Liver (tissue), 9 donors: ENCODE data around the gene GCNT4. TPM values are rescaled to one million over a fixed set of nuclear protein-coding genes. Genes with fewer than 3 reads are reported as not detected.

Source experiments
- DNase-seq: peaks from one replicate; pipeline ENCODE4 v3.0.0-alpha.2; 2017; ENCODE audit warnings: low spot score
- H3K27ac ChIP-seq, 2 donors: one replicate each; pipeline ENCODE4 v1.7.0; 2013; ENCODE audit warnings: inconsistent platforms in 2 of 2, low read length in 2 of 2, control low read depth in 1 of 2, low read depth in 1 of 2, mild to moderate bottlenecking in 1 of 2
- H3K27me3 ChIP-seq, 4 donors: one replicate each; pipeline versions ENCODE4 v1.6.1 to v1.7.0; 2013; ENCODE audit warnings: low read length in 3 of 4, inconsistent platforms in 1 of 4, mild to moderate bottlenecking in 1 of 4, moderate library complexity in 1 of 4; ENCODE audit not compliant: control insufficient read depth in 4 of 4, insufficient read depth in 4 of 4
- H3K36me3 ChIP-seq, 4 donors: one replicate each; pipeline versions ENCODE4 v1.6.1 to v1.7.0; 2013; ENCODE audit warnings: low read length in 3 of 4, mild to moderate bottlenecking in 3 of 4, low read depth in 1 of 4, moderate library complexity in 1 of 4; ENCODE audit not compliant: control insufficient read depth in 4 of 4, insufficient read depth in 3 of 4
- H3K4me1 ChIP-seq, 4 donors: one replicate each; pipeline versions ENCODE4 v1.6.1 to v1.7.0; 2013; ENCODE audit warnings: low read length in 3 of 4, mild to moderate bottlenecking in 3 of 4, moderate library complexity in 1 of 4; ENCODE audit not compliant: control insufficient read depth in 4 of 4, insufficient read depth in 4 of 4
- H3K4me3 ChIP-seq, 3 donors: one replicate each; pipeline versions ENCODE4 v1.6.1 to v1.7.0; 2013; ENCODE audit warnings: low read length in 3 of 3, control low read depth in 1 of 3, low read depth in 1 of 3, mild to moderate bottlenecking in 1 of 3
- H3K9ac ChIP-seq, 2 donors: one replicate each; pipeline ENCODE4 v1.7.0; 2013; ENCODE audit warnings: low read length in 2 of 2, mild to moderate bottlenecking in 2 of 2, moderate library complexity in 2 of 2, control low read depth in 1 of 2, low read depth in 1 of 2
- H3K9me3 ChIP-seq, 4 donors: one replicate each; pipeline versions ENCODE4 v1.6.1 to v1.7.0; 2013; ENCODE audit warnings: low read length in 3 of 4; ENCODE audit not compliant: control insufficient read depth in 4 of 4
- FOXA1 ChIP-seq: IDR thresholded peaks from 2 replicates; pipeline ENCODE4 v1.6.1; 2016; ENCODE audit warnings: antibody characterized with exemption
- FOXA2 ChIP-seq: IDR thresholded peaks from 2 replicates; pipeline ENCODE4 v1.6.1; 2016; ENCODE audit warnings: antibody characterized with exemption
- GABPA ChIP-seq, 2 donors: IDR thresholded peaks in 1 of 2; conservative IDR thresholded peaks in 1 of 2; 2 replicates each; pipeline ENCODE4 v1.6.1; 2016; ENCODE audit warnings: antibody characterized with exemption in 2 of 2, mild to moderate bottlenecking in 1 of 2, moderate library complexity in 1 of 2
- HNF4A ChIP-seq, 2 donors: conservative IDR thresholded peaks; 2 replicates each; pipeline ENCODE4 v1.6.1; 2016; ENCODE audit warnings: antibody characterized with exemption in 2 of 2, mild to moderate bottlenecking in 2 of 2
- HNF4G ChIP-seq: IDR thresholded peaks from 2 replicates; pipeline ENCODE4 v1.6.1; 2016; ENCODE audit warnings: antibody characterized with exemption
- JUND ChIP-seq, 2 donors: IDR thresholded peaks; 2 replicates each; pipeline ENCODE4 v1.6.1; 2016; ENCODE audit warnings: antibody characterized with exemption in 2 of 2
- NR2F2 ChIP-seq: IDR thresholded peaks from 2 replicates; pipeline ENCODE4 v1.6.1; 2016; ENCODE audit warnings: antibody characterized with exemption
- RAD21 ChIP-seq, 2 donors: IDR thresholded peaks; 2 replicates each; pipeline ENCODE4 v1.6.1; 2016; ENCODE audit warnings: antibody characterized with exemption in 2 of 2, mild to moderate bottlenecking in 2 of 2
- RXRA ChIP-seq, 2 donors: IDR thresholded peaks; 2 replicates each; pipeline ENCODE4 v1.6.1; 2017 to 2018; ENCODE audit warnings: antibody characterized with exemption in 2 of 2, mild to moderate bottlenecking in 1 of 2
- SP1 ChIP-seq: IDR thresholded peaks from 2 replicates; pipeline ENCODE4 v1.6.1; 2018; ENCODE audit warnings: antibody characterized with exemption, mild to moderate bottlenecking
- TAF1 ChIP-seq: conservative IDR thresholded peaks from 2 replicates; pipeline ENCODE4 v1.6.1; 2016; ENCODE audit warnings: antibody characterized with exemption, mild to moderate bottlenecking
- YY1 ChIP-seq: IDR thresholded peaks from 2 replicates; pipeline ENCODE4 v1.6.1; 2016; ENCODE audit warnings: antibody characterized with exemption, mild to moderate bottlenecking
- WGBS: extraction: QIAGEN DNeasy Blood & Tissue Kit; methylation state at CpG from one replicate; pipeline ENCODE4 v1.1.7; 2013; 5-methylcytosine and 5-hydroxymethylcytosine counted together
- polyA plus RNA-seq, 2 donors: library from polyadenylated mRNA; stranded (reverse) in 1 of 2; unstranded in 1 of 2; fragments of 200-250 nt in 1 of 2; fragments of >200 nt in 1 of 2; fragmentation: Nextera tagmentation in 1 of 2; extraction: Ambion mirVana in 1 of 2; gene quantifications; one replicate each; pipeline versions ENCODE4 v1.2.1 to v1.2.3, GENCODE V29; 2013 to 2015
- total RNA-seq, 2 donors: library from RNA; depleted of rRNA; stranded (reverse); fragments of >200 nt; gene quantifications; one replicate each; pipeline ENCODE4 v1.2.3, GENCODE V29; 2014
- TF ChIP-seq, protein P1 (sequence below): IDR thresholded peaks from 2 replicates; pipeline ENCODE4 v1.6.1; 2016; ENCODE audit warnings: antibody characterized with exemption
- TF ChIP-seq, protein P2 (sequence below): IDR thresholded peaks from 2 replicates; pipeline ENCODE4 v1.6.1; 2016; ENCODE audit warnings: antibody characterized with exemption, mild to moderate bottlenecking
- TF ChIP-seq, protein P3 (sequence below): IDR thresholded peaks from 2 replicates; pipeline ENCODE4 v1.6.1; 2016; ENCODE audit warnings: antibody characterized with exemption
- TF ChIP-seq, protein P4 (sequence below): fragments of 150-350 bp; IDR thresholded peaks from 2 replicates; pipeline ENCODE4 v1.5.1; 2017; ENCODE audit warnings: improper control_type of control experiment, low read depth, low read length; ENCODE audit not compliant: missing input control
- donor health status: healthy.
- donor health status: healthy.
- donor health status: healthy.
- donor health status: healthy.
- donor health status: healthy.

The GCNT4 gene
- total and polyA plus RNA-seq, 4 donors: 0.25 to 1.3 (median 0.39) TPM

DNA sequence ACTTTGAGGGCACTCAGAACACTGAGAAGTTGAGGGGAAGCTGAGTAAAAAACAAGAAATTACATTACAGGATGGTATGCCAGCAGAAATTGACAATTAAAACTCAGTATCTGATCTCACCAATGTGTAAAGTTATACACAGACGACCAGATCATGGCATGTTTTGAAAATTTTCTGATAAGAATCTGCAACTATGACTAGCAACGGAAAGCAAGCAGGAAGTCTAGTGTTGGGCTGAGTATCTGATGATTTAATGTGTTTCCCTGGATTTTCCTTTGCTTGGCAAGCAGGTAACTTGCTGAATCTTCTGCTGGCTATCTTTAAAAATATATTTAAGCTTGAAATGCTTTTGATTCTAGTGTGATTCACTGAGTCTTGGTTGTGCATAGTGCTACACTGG lies 5.2 kb upstream of the GCNT4 start:
- WGBS: 65% methylated on average over 2 of the region's 2 CpGs
- no peak overlapping the region for H3K27ac ChIP-seq
- TF ChIP-seq, protein P1, sequence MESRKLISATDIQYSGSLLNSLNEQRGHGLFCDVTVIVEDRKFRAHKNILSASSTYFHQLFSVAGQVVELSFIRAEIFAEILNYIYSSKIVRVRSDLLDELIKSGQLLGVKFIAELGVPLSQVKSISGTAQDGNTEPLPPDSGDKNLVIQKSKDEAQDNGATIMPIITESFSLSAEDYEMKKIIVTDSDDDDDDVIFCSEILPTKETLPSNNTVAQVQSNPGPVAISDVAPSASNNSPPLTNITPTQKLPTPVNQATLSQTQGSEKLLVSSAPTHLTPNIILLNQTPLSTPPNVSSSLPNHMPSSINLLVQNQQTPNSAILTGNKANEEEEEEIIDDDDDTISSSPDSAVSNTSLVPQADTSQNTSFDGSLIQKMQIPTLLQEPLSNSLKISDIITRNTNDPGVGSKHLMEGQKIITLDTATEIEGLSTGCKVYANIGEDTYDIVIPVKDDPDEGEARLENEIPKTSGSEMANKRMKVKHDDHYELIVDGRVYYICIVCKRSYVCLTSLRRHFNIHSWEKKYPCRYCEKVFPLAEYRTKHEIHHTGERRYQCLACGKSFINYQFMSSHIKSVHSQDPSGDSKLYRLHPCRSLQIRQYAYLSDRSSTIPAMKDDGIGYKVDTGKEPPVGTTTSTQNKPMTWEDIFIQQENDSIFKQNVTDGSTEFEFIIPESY: no peak
- TF ChIP-seq FOXA1: no peak
- TF ChIP-seq HNF4A (conservative IDR thresholded peaks at IDR 0.05): no peak
- TF ChIP-seq, protein P2, sequence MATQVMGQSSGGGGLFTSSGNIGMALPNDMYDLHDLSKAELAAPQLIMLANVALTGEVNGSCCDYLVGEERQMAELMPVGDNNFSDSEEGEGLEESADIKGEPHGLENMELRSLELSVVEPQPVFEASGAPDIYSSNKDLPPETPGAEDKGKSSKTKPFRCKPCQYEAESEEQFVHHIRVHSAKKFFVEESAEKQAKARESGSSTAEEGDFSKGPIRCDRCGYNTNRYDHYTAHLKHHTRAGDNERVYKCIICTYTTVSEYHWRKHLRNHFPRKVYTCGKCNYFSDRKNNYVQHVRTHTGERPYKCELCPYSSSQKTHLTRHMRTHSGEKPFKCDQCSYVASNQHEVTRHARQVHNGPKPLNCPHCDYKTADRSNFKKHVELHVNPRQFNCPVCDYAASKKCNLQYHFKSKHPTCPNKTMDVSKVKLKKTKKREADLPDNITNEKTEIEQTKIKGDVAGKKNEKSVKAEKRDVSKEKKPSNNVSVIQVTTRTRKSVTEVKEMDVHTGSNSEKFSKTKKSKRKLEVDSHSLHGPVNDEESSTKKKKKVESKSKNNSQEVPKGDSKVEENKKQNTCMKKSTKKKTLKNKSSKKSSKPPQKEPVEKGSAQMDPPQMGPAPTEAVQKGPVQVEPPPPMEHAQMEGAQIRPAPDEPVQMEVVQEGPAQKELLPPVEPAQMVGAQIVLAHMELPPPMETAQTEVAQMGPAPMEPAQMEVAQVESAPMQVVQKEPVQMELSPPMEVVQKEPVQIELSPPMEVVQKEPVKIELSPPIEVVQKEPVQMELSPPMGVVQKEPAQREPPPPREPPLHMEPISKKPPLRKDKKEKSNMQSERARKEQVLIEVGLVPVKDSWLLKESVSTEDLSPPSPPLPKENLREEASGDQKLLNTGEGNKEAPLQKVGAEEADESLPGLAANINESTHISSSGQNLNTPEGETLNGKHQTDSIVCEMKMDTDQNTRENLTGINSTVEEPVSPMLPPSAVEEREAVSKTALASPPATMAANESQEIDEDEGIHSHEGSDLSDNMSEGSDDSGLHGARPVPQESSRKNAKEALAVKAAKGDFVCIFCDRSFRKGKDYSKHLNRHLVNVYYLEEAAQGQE: no peak
- no peak for TF ChIP-seq RAD21 (IDR thresholded peaks at IDR 0.05)
- TF ChIP-seq SP1: no peak
- TF ChIP-seq, protein P3, sequence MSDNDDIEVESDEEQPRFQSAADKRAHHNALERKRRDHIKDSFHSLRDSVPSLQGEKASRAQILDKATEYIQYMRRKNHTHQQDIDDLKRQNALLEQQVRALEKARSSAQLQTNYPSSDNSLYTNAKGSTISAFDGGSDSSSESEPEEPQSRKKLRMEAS: no peak
- TF ChIP-seq FOXA2: no peak
- TF ChIP-seq GABPA (IDR thresholded peaks at IDR 0.05 in 1 of 2, conservative IDR thresholded peaks at IDR 0.05 in 1 of 2): no peak

GRCh38 chr5:75055727-75056144 lies 3.4 kb upstream of the GCNT4 start:
- Histone ChIP-seq H3K9ac (no peak overlapping the region), H3K27ac (no peak overlapping the region), H3K4me3 (no peak overlapping the region), H3K36me3 (no peaks in the 10 kb centered on the region), H3K27me3 (no peaks in the 10 kb centered on the region), H3K4me1 (peaks cover 3 to 17% (median 11%) of the 10 kb centered on the region in 4 donors), H3K9me3 (no peaks in the 10 kb centered on the region)
- TF ChIP-seq, protein P1: no peak
- TF ChIP-seq, protein P4, sequence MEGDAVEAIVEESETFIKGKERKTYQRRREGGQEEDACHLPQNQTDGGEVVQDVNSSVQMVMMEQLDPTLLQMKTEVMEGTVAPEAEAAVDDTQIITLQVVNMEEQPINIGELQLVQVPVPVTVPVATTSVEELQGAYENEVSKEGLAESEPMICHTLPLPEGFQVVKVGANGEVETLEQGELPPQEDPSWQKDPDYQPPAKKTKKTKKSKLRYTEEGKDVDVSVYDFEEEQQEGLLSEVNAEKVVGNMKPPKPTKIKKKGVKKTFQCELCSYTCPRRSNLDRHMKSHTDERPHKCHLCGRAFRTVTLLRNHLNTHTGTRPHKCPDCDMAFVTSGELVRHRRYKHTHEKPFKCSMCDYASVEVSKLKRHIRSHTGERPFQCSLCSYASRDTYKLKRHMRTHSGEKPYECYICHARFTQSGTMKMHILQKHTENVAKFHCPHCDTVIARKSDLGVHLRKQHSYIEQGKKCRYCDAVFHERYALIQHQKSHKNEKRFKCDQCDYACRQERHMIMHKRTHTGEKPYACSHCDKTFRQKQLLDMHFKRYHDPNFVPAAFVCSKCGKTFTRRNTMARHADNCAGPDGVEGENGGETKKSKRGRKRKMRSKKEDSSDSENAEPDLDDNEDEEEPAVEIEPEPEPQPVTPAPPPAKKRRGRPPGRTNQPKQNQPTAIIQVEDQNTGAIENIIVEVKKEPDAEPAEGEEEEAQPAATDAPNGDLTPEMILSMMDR: no peak
- no peak for TF ChIP-seq TAF1
- TF ChIP-seq, protein P3: no peak
- no peak for TF ChIP-seq RAD21 (IDR thresholded peaks at IDR 0.05)
- no peak for TF ChIP-seq FOXA1
- no peak for TF ChIP-seq GABPA (IDR thresholded peaks at IDR 0.05 in 1 of 2, conservative IDR thresholded peaks at IDR 0.05 in 1 of 2)
- TF ChIP-seq RXRA (IDR thresholded peaks at IDR 0.05): no peak
- TF ChIP-seq JUND (IDR thresholded peaks at IDR 0.05): no peak
- TF ChIP-seq HNF4G: no peak
- no peak for TF ChIP-seq NR2F2
- TF ChIP-seq SP1: no peak
- TF ChIP-seq YY1: no peak
- TF ChIP-seq, protein P2: no peak
- no peak for DNase-seq
- WGBS: 94% methylated on average over 1 of the region's 1 CpG

More for the DNA sequence above, 5.2 kb upstream of the GCNT4 start:
- DNase-seq: no peak
- H3K27me3 ChIP-seq: no peaks in the 10 kb centered on the region
- H3K4me1 ChIP-seq: peaks cover 3 to 11% (median 9%) of the 10 kb centered on the region in 4 donors
- no peaks in the 10 kb centered on the region for H3K36me3 ChIP-seq
- no peaks in the 10 kb centered on the region for H3K9me3 ChIP-seq
- no peak overlapping the region for H3K4me3 ChIP-seq
- no peak overlapping the region for H3K9ac ChIP-seq
